Measurements from ENCODE around the gene NGEF. TPM values are rescaled to one million over a fixed set of nuclear protein-coding genes. Genes with fewer than 3 reads are reported as not detected.

Gene NGEF
- total and polyA plus RNA-seq, 10 of the 15 experiments (the other 5 are each of a cell fraction or from before 2014, with no cell fraction given) = 0.12 TPM; not detected in 9

DNA sequence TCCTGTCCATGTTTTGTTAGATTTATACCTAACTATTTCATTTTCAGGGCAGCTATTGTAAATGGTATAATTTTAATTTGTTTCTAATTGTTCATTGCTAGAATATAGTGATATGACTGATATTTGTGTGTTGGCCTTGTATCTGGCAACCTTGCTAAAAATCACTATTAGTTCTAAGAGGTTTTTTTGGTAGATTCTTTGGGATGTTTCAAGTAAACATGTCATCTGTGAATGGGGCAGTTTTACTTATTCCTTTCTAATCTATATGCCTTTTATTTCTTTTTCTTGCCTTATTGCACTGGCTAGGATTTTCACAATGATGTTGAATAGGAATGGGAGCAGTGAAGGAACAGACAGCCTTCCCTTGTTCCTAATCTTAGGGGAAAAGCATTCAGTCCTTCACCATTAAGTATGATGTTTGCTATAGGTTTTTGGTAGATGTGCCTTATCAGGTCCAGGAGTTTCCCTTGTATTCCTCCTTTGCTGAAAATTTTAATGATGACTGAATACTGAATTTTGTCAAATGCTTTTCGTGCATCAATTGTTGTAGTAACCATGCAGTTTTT lies 101.3 kb downstream of the NGEF start:
- no peak overlapping the region for H3K9ac ChIP-seq (ENCODE audit: control insufficient read depth, insufficient read depth, low read length)
- no peak overlapping the region for H3K27ac ChIP-seq (ENCODE audit: control insufficient read depth, insufficient read depth)
- POLR2A ChIA-PET = no interaction called here
- WGBS (ENCODE audit: insufficient coverage, insufficient replicate concordance, low lambda C conversion rate, missing lambda C conversion rate) = 0% methylated on average over 1 of the region's 1 CpG
- no peaks in the 10 kb centered on the region for H3K79me2 ChIP-seq (ENCODE audit: control insufficient read depth, insufficient read depth, low read length)
- no peak overlapping the region for H3K4me3 ChIP-seq
- in situ Hi-C loops (cut with MboI) (no loop called here), intact Hi-C loops (cut with micrococcal nuclease; ENCODE audit: unreplicated experiment) (no loop called here)
- RAD21 ChIA-PET (ENCODE audit: unreplicated experiment) = interaction anchor here (0.6 kb wide), 1 partner anchor 339 kb away, joined by 3 read pairs; no protein-coding TSS in a partner anchor
- TF ChIP-seq, protein P1, sequence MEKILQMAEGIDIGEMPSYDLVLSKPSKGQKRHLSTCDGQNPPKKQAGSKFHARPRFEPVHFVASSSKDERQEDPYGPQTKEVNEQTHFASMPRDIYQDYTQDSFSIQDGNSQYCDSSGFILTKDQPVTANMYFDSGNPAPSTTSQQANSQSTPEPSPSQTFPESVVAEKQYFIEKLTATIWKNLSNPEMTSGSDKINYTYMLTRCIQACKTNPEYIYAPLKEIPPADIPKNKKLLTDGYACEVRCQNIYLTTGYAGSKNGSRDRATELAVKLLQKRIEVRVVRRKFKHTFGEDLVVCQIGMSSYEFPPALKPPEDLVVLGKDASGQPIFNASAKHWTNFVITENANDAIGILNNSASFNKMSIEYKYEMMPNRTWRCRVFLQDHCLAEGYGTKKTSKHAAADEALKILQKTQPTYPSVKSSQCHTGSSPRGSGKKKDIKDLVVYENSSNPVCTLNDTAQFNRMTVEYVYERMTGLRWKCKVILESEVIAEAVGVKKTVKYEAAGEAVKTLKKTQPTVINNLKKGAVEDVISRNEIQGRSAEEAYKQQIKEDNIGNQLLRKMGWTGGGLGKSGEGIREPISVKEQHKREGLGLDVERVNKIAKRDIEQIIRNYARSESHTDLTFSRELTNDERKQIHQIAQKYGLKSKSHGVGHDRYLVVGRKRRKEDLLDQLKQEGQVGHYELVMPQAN (conservative IDR thresholded peaks at IDR 0.05) = no peak
- peaks cover 0 to 3% of the 10 kb centered on the region in 2 experiments; a peak in 1 of 4 replicates for H3K27me3 ChIP-seq (replicated peaks in 1 of 2; ENCODE audit: control insufficient read depth in 2 of 2, insufficient read depth in 2 of 2, low read length in 1 of 2)
- SMC1A ChIA-PET (ENCODE audit: uncharacterized antibody, unreplicated experiment) = no interaction called here
- H3K9me3 ChIP-seq (replicated peaks; ENCODE audit: control insufficient read depth, insufficient read depth, low read length) = peaks cover 2% of the 10 kb centered on the region; the same call in 2 of the 3 replicates
- CTCF ChIA-PET = no interaction called here
- H4K20me1 ChIP-seq (ENCODE audit: control insufficient read depth, insufficient read depth) = no peaks in the 10 kb centered on the region
- FAIRE-seq = no peak
- no peak overlapping the region for H2AFZ ChIP-seq (ENCODE audit: control insufficient read depth, low read depth, low read length)
- DNase-seq (ENCODE audit: low read depth, low spot score) = no peak
- no peaks in the 10 kb centered on the region for H3K36me3 ChIP-seq (ENCODE audit: control insufficient read depth in 2 of 2, insufficient read depth in 2 of 2, low read length in 1 of 2)
- BruUV-seq (replicated peaks) = no TSS peak
- no peak for ATAC-seq
- H3K4me1 ChIP-seq (ENCODE audit: control insufficient read depth, insufficient read depth, low read length) = no peaks in the 10 kb centered on the region
- no peak overlapping the region for H3K4me2 ChIP-seq (ENCODE audit: control insufficient read depth, insufficient read depth)

DNA sequence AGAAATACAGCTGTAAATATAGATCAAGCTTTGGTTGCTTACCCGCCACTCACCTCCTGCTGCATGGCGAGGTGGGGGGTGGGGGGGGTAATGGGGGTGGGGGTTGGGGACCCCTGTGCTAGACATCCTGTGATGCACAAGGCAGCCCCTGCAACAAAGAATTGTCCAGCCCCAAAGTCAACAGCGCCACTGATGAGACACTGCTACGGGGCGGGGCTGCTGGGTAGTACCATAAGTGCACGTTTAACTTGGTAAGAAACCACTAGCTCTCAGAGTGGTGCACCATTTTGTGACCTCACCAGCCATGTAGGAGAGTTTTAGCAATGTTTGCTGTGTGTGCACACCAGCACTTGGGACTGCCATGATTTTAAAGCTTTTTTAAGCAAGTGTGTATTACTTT lies 102.7 kb downstream of the NGEF start:
- TF ChIP-seq MTA2 (IDR thresholded peaks at IDR 0.05; ENCODE audit: low read depth) (no peak), MYC (IDR thresholded peaks at IDR 0.05; ENCODE audit: insufficient read depth, insufficient read length, insufficient replicate concordance, low read length, severe bottlenecking) (no peak), STAT1 (conservative IDR thresholded peaks at IDR 0.05) (no peak), NR2C2 (IDR thresholded peaks at IDR 0.05; ENCODE audit: borderline replicate concordance, control insufficient read depth, insufficient read length, low read depth) (no peak), ZNF207 (IDR thresholded peaks at IDR 0.05; ENCODE audit: borderline replicate concordance) (no peak), ZNF384 (IDR thresholded peaks at IDR 0.05; ENCODE audit: borderline replicate concordance, low read depth, low read length) (no peak), MTA3 (IDR thresholded peaks at IDR 0.05; ENCODE audit: borderline replicate concordance, low read length) (no peak)
- TF ChIP-seq, protein P2, sequence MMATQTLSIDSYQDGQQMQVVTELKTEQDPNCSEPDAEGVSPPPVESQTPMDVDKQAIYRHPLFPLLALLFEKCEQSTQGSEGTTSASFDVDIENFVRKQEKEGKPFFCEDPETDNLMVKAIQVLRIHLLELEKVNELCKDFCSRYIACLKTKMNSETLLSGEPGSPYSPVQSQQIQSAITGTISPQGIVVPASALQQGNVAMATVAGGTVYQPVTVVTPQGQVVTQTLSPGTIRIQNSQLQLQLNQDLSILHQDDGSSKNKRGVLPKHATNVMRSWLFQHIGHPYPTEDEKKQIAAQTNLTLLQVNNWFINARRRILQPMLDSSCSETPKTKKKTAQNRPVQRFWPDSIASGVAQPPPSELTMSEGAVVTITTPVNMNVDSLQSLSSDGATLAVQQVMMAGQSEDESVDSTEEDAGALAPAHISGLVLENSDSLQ (IDR thresholded peaks at IDR 0.05) = no peak
- TF ChIP-seq, protein P3, sequence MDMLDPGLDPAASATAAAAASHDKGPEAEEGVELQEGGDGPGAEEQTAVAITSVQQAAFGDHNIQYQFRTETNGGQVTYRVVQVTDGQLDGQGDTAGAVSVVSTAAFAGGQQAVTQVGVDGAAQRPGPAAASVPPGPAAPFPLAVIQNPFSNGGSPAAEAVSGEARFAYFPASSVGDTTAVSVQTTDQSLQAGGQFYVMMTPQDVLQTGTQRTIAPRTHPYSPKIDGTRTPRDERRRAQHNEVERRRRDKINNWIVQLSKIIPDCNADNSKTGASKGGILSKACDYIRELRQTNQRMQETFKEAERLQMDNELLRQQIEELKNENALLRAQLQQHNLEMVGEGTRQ (IDR thresholded peaks at IDR 0.05; ENCODE audit: borderline replicate concordance, low read depth, low read length) = no peak
- BruUV-seq (replicated peaks) = no TSS peak
- RAD21 ChIA-PET (ENCODE audit: unreplicated experiment) = no interaction called here
- Histone ChIP-seq H4K20me1 (ENCODE audit: control insufficient read depth, insufficient read depth) (no peaks in the 10 kb centered on the region), H3K4me1 (ENCODE audit: control insufficient read depth, insufficient read depth, low read length) (no peaks in the 10 kb centered on the region), H3K27ac (ENCODE audit: control insufficient read depth, insufficient read depth) (no peak overlapping the region), H3K27me3 (replicated peaks in 1 of 2; ENCODE audit: control insufficient read depth in 2 of 2, insufficient read depth in 2 of 2, low read length in 1 of 2) (no peaks in the 10 kb centered on the region), H3K36me3 (ENCODE audit: control insufficient read depth in 2 of 2, insufficient read depth in 2 of 2, low read length in 1 of 2) (no peaks in the 10 kb centered on the region), H3K9me3 (replicated peaks; ENCODE audit: control insufficient read depth, insufficient read depth, low read length) (peaks cover 2% of the 10 kb centered on the region; the same call in 2 of the 3 replicates), H3K4me2 (ENCODE audit: control insufficient read depth, insufficient read depth) (no peak overlapping the region), H3K79me2 (ENCODE audit: control insufficient read depth, insufficient read depth, low read length) (no peaks in the 10 kb centered on the region), H3K4me3 (no peak overlapping the region), H2AFZ (ENCODE audit: control insufficient read depth, low read depth, low read length) (no peak overlapping the region), H3K9ac (ENCODE audit: control insufficient read depth, insufficient read depth, low read length) (no peak overlapping the region)
- intact Hi-C loops (cut with micrococcal nuclease; ENCODE audit: unreplicated experiment) = no loop called here
- FAIRE-seq (no peak), DNase-seq (ENCODE audit: low read depth, low spot score) (no peak), ATAC-seq (no peak)
- SMC1A ChIA-PET (ENCODE audit: uncharacterized antibody, unreplicated experiment) = no interaction called here
- 72% methylated on average over 6 of the region's 6 CpGs for WGBS (ENCODE audit: insufficient coverage, insufficient replicate concordance, low lambda C conversion rate, missing lambda C conversion rate)
- CTCF ChIA-PET = no interaction called here
- in situ Hi-C loops (cut with MboI) = no loop called here
- POLR2A ChIA-PET = no interaction called here
